ENCODE results near the gene DBR1. TPM values are rescaled to one million over a fixed set of nuclear protein-coding genes. Genes with fewer than 3 reads are reported as not detected.
A peak's percentile ranks its signal among the peaks of the same experiment; 100 is the strongest.

The DBR1 gene
- total and polyA plus RNA-seq, 9 of the 15 experiments (the other 6 are each of a cell fraction or from before 2014, with no cell fraction given), result 2.7 to 14.1 (median 10.9) TPM

DNA sequence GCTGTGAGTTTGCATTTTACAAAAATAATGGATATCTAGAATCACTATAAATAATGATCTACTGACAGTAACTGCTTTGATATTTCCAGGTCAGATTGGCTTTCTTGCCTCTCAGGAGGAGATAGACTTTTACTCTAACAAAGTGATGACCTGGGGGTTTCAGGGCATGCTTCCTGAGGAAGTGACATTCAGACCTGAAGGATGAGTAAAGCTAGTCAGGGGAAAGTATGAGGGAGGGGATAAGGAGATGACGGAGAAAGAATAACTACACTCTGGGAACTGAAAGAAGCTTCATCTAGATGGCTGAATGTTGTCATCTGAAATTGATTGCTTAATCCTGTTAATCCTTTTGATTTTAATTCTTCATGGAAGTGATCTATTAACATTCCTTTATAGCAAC, 44.5 kb upstream of the DBR1 start:
- Histone ChIP-seq H3K4me1 (replicated peaks in 1 of 2; ENCODE audit: control insufficient read depth in 2 of 2, insufficient read depth in 2 of 2, low read length in 2 of 2) (no peaks in the 10 kb centered on the region; a peak in 1 of 5 replicates), H3K9me1 (ENCODE audit: control insufficient read depth, insufficient read depth, low read length) (no peaks in the 10 kb centered on the region), H3K79me2 (ENCODE audit: control insufficient read depth, insufficient read depth, low read length) (peaks cover 65% of the 10 kb centered on the region), H3K27ac (ENCODE audit: extremely low read depth, low read depth, low read length) (no peak overlapping the region), H3K4me3 (no peak overlapping the region), H3K27me3 (ENCODE audit: control insufficient read depth in 2 of 2, insufficient read depth in 2 of 2, low read length in 2 of 2) (no peaks in the 10 kb centered on the region), H2AFZ (ENCODE audit: low read depth, low read length) (no peak overlapping the region), H4K20me1 (replicated peaks; ENCODE audit: control insufficient read depth, insufficient read depth, low read length) (no peaks in the 10 kb centered on the region), H3K36me3 (ENCODE audit: control insufficient read depth, insufficient read depth, low read length) (peaks cover 46% of the 10 kb centered on the region), H3K9ac (ENCODE audit: insufficient read depth in 1 of 2, low read depth in 2 of 2, low read length in 2 of 2) (no peak overlapping the region), H3K9me3 (replicated peaks; ENCODE audit: control insufficient read depth, insufficient read depth, low read depth, low read length) (no peaks in the 10 kb centered on the region), H3K4me2 (ENCODE audit: insufficient read depth, low read length) (no peak overlapping the region)
- TF ChIP-seq, protein P1, sequence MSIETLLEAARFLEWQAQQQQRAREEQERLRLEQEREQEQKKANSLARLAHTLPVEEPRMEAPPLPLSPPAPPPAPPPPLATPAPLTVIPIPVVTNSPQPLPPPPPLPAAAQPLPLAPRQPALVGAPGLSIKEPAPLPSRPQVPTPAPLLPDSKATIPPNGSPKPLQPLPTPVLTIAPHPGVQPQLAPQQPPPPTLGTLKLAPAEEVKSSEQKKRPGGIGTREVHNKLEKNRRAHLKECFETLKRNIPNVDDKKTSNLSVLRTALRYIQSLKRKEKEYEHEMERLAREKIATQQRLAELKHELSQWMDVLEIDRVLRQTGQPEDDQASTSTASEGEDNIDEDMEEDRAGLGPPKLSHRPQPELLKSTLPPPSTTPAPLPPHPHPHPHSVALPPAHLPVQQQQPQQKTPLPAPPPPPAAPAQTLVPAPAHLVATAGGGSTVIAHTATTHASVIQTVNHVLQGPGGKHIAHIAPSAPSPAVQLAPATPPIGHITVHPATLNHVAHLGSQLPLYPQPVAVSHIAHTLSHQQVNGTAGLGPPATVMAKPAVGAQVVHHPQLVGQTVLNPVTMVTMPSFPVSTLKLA (conservative IDR thresholded peaks at IDR 0.05), result no peak
- TF ChIP-seq SLC30A9 (CRISPR knock-in tag; IDR thresholded peaks at IDR 0.05) (no peak), SAP30 (IDR thresholded peaks at IDR 0.05; ENCODE audit: borderline replicate concordance, insufficient read depth, low read depth, low read length, poor library complexity, severe bottlenecking) (no peak), DNMT1 (IDR thresholded peaks at IDR 0.05) (no peak), ZNF79 (CRISPR knock-in tag; IDR thresholded peaks at IDR 0.05; ENCODE audit: low read depth) (no peak), RFX1 (IDR thresholded peaks at IDR 0.05) (no peak), CHCHD3 (CRISPR knock-in tag; IDR thresholded peaks at IDR 0.05) (no peak)
- TF ChIP-seq, protein P2, sequence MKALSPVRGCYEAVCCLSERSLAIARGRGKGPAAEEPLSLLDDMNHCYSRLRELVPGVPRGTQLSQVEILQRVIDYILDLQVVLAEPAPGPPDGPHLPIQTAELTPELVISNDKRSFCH (CRISPR knock-in tag; IDR thresholded peaks at IDR 0.05), result no peak
- TF ChIP-seq, protein P2 (tag; IDR thresholded peaks at IDR 0.05), result no peak
- DNase-seq (ENCODE audit: extremely low read depth in 1 of 4, low spot score in 3 of 4) (no peak), ATAC-seq (no peak), FAIRE-seq (peak; percentile 52)
- POLR2A ChIA-PET, result no interaction called here
- no TSS peak for BruUV-seq (replicated peaks)
- 57% methylated on average over 1 of the region's 1 CpG for WGBS (ENCODE audit: insufficient coverage, low coverage, missing lambda C conversion rate)
- in situ Hi-C loops (cut with MboI), result no loop called here
- CTCF ChIA-PET (ENCODE audit: low intra/inter-chr PET ratio), result no interaction called here
- intact Hi-C loops (cut with micrococcal nuclease), result no loop called here

Measured in K562 (cell line).